Activated naive CD4-positive, alpha-beta T cell treated with anti-CD3 and anti-CD28 coated beads for 36 hours (primary cell): ENCODE measurements around the gene COX6B1. TPM values are rescaled to one million over a fixed set of nuclear protein-coding genes. Genes with fewer than 3 reads are reported as not detected.
"Not testable (repeated sequence)": the region's sequence is repeated elsewhere in the genome, so short reads cannot be mapped to it uniquely, and the experiment has no call there.

Experiments used
- CTCF ChIA-PET: fragments of 350-600 bp; sonication (Branson Sonifier 250); formaldehyde crosslinking; loops from one replicate; lab custom pipeline; 2021; ENCODE audit warnings: antibody characterized with exemption; lab: Charles Lee
- DNase-seq: peaks from one replicate; pipeline ENCODE4 v3.0.0-alpha.2; 2020
- H3K27ac Mint-ChIP-seq: one replicate; pipeline ENCODE4 v1.8.0; 2021; ENCODE audit warnings: mild to moderate bottlenecking, mixed read lengths
- H3K27me3 Mint-ChIP-seq: one replicate; pipeline ENCODE4 v1.8.0; 2021; ENCODE audit warnings: low read depth, mixed read lengths
- H3K36me3 Mint-ChIP-seq: one replicate; pipeline ENCODE4 v1.8.0; 2021; ENCODE audit warnings: low read depth, mixed read lengths
- H3K4me1 Mint-ChIP-seq: one replicate; pipeline ENCODE4 v1.8.0; 2021; ENCODE audit warnings: low read depth, mixed read lengths
- H3K4me3 Mint-ChIP-seq: one replicate; pipeline ENCODE4 v1.8.0; 2021; ENCODE audit warnings: mild to moderate bottlenecking, moderate library complexity, mixed read lengths
- H3K9me3 Mint-ChIP-seq: one replicate; pipeline ENCODE4 v1.8.0; 2021; ENCODE audit warnings: mixed read lengths
- intact Hi-C: fragments of 100-400 bp; cut with micrococcal nuclease; formaldehyde crosslinking; loops from one replicate; pipeline ENCODE4 v1.15.1; 2023
- total RNA-seq, 2 experiments: library from RNA; stranded (reverse); gene quantifications; one replicate each; pipeline ENCODE4 v1.2.3, GENCODE V29; 2021

The COX6B1 gene
- total RNA-seq, result 100 to 1,000 TPM; 499 to 512 TPM

- Mint-ChIP-seq H3K4me1 (peaks cover 40% of the 10 kb centered on the region), H3K27me3 (no peaks in the 10 kb centered on the region), H3K27ac (peak within 1 kb of the TSS; percentile 91), H3K4me3 (peak within 1 kb of the TSS; percentile 87), H3K36me3 (peaks cover 16% of the 10 kb centered on the region), H3K9me3 (no peaks in the 10 kb centered on the region)
- DNase-seq, result peak; percentile 97
- intact Hi-C loops, result loop anchor here (1.0 kb wide), 3 partner anchors 20 to 283 kb away; no protein-coding TSS in a partner anchor
- CTCF ChIA-PET, result interaction anchor here (0.5 to 1.7 kb wide), 8 partner anchors 8 to 282 kb away, joined by 3 to 12 read pairs (median 3); no protein-coding TSS in a partner anchor
Observed at GRCh38 chr19:35648017-35648961, at the start of gene COX6B1. TSS of gene COX6B1 (plus strand) at chr19:35648323. CDS start at chr19:35651244, 2,921 bp downstream.

GRCh38 chr19:35601971-35602370, 46.2 kb upstream of the COX6B1 start:
- no peaks in the 10 kb centered on the region for H3K36me3 Mint-ChIP-seq
- H3K27ac Mint-ChIP-seq, result no peak overlapping the region
- no peak overlapping the region for H3K4me3 Mint-ChIP-seq
- no peaks in the 10 kb centered on the region for H3K9me3 Mint-ChIP-seq
- H3K4me1 Mint-ChIP-seq, result no peaks in the 10 kb centered on the region
- CTCF ChIA-PET, result no interaction called here
- no peak for DNase-seq
- intact Hi-C loops, result no loop called here
- H3K27me3 Mint-ChIP-seq, result no peaks in the 10 kb centered on the region

GRCh38 chr19:35604436-35604835, 43.7 kb upstream of the COX6B1 start:
- intact Hi-C loops, H3K4me3 Mint-ChIP-seq, H3K27me3 Mint-ChIP-seq, H3K27ac Mint-ChIP-seq, CTCF ChIA-PET, H3K4me1 Mint-ChIP-seq, H3K36me3 Mint-ChIP-seq, DNase-seq: not testable (repeated sequence)
- peaks cover 15% of the 10 kb centered on the region for H3K9me3 Mint-ChIP-seq

- peaks cover 19% of the 10 kb centered on the region for H3K4me1 Mint-ChIP-seq
- H3K4me3 Mint-ChIP-seq, H3K27ac Mint-ChIP-seq, DNase-seq, intact Hi-C loops, H3K36me3 Mint-ChIP-seq, H3K27me3 Mint-ChIP-seq: not testable (repeated sequence)
- peaks cover 15% of the 10 kb centered on the region for H3K9me3 Mint-ChIP-seq
- CTCF ChIA-PET, result interaction anchor here (1.3 kb wide), 2 partner anchors 59 to 112 kb away, joined by 3 to 4 read pairs; no protein-coding TSS in a partner anchor
Observed at GRCh38 chr19:35607170-35607569, 41.0 kb upstream of the COX6B1 start.

GRCh38 chr19:35607661-35608060, 40.5 kb upstream of the COX6B1 start:
- H3K27me3 Mint-ChIP-seq, result no peaks in the 10 kb centered on the region
- intact Hi-C loops, result no loop called here
- H3K4me3 Mint-ChIP-seq, result no peak overlapping the region
- peaks cover 15% of the 10 kb centered on the region for H3K9me3 Mint-ChIP-seq
- peaks cover 3% of the 10 kb centered on the region for H3K36me3 Mint-ChIP-seq
- no peak overlapping the region for H3K27ac Mint-ChIP-seq
- CTCF ChIA-PET, result interaction anchor here (0.9 to 1.3 kb wide), 2 partner anchors 10 to 59 kb away, joined by 3 to 4 read pairs; no protein-coding TSS in a partner anchor
- no peak for DNase-seq
- H3K4me1 Mint-ChIP-seq, result peaks cover 19% of the 10 kb centered on the region

- CTCF ChIA-PET, result interaction anchor here (0.9 kb wide), 1 partner anchor 10 kb away, joined by 3 read pairs; no protein-coding TSS in a partner anchor
- Mint-ChIP-seq H3K27ac (no peak overlapping the region), H3K9me3 (peaks cover 15% of the 10 kb centered on the region), H3K27me3 (no peaks in the 10 kb centered on the region), H3K4me3 (no peak overlapping the region), H3K36me3 (peaks cover 3% of the 10 kb centered on the region), H3K4me1 (peaks cover 20% of the 10 kb centered on the region)
- no peak for DNase-seq
- intact Hi-C loops, result no loop called here
Observed at GRCh38 chr19:35608251-35608650, 39.9 kb upstream of the COX6B1 start.

GRCh38 chr19:35609851-35610353, 38.2 kb upstream of the COX6B1 start:
- peak overlapping the region; percentile 74 for H3K27ac Mint-ChIP-seq
- intact Hi-C loops, result no loop called here
- peaks cover 3% of the 10 kb centered on the region for H3K36me3 Mint-ChIP-seq
- peak; percentile 68 for DNase-seq
- H3K4me3 Mint-ChIP-seq, result peak overlapping the region; percentile 12
- H3K4me1 Mint-ChIP-seq, result peaks cover 26% of the 10 kb centered on the region
- CTCF ChIA-PET, result interaction anchor here (0.6 to 1.3 kb wide), 3 partner anchors 12 to 100 kb away, joined by 3 to 4 read pairs (median 3); no protein-coding TSS in a partner anchor
- peaks cover 15% of the 10 kb centered on the region for H3K9me3 Mint-ChIP-seq
- no peaks in the 10 kb centered on the region for H3K27me3 Mint-ChIP-seq

- intact Hi-C loops, result loop anchor here (1.0 kb wide), 4 partner anchors 16 to 136 kb away; partner anchors contain the start of genes LIN37 and TMEM147
- CTCF ChIA-PET, result interaction anchor here (1.8 kb wide), 1 partner anchor 64 kb away, joined by 6 read pairs; no protein-coding TSS in a partner anchor
- Mint-ChIP-seq H3K27ac (peak overlapping the region; percentile 87), H3K9me3 (peaks cover 13% of the 10 kb centered on the region), H3K36me3 (peaks cover 8% of the 10 kb centered on the region), H3K27me3 (no peaks in the 10 kb centered on the region), H3K4me1 (peaks cover 26% of the 10 kb centered on the region), H3K4me3 (peak overlapping the region; percentile 86)
- DNase-seq, result no peak
Observed at GRCh38 chr19:35612224-35612558, 35.9 kb upstream of the COX6B1 start.

- peak within 1 kb of the TSS; percentile 87 for H3K27ac Mint-ChIP-seq
- CTCF ChIA-PET, result interaction anchor here (0.6 to 1.8 kb wide), 3 partner anchors 31 to 225 kb away, joined by 3 to 6 read pairs (median 4); no protein-coding TSS in a partner anchor
- no peaks in the 10 kb centered on the region for H3K27me3 Mint-ChIP-seq
- H3K4me3 Mint-ChIP-seq, result peak within 1 kb of the TSS; percentile 86
- peaks cover 8% of the 10 kb centered on the region for H3K36me3 Mint-ChIP-seq
- peaks cover 26% of the 10 kb centered on the region for H3K4me1 Mint-ChIP-seq
- DNase-seq, result peak; percentile 96
- intact Hi-C loops, result loop anchor here (1.0 kb wide), 4 partner anchors 16 to 136 kb away; partner anchors contain the start of genes LIN37 and TMEM147
- H3K9me3 Mint-ChIP-seq, result peaks cover 10% of the 10 kb centered on the region
Observed at GRCh38 chr19:35612559-35613321, 35.4 kb upstream of the COX6B1 start, which contains the start of gene HAUS5. TSS of gene HAUS5 (plus strand) at chr19:35612735. CDS start at chr19:35612795, 60 bp downstream.

GRCh38 chr19:35613574-35613973, 34.5 kb upstream of the COX6B1 start:
- no peak for DNase-seq
- Mint-ChIP-seq H3K36me3 (peaks cover 4% of the 10 kb centered on the region), H3K4me3 (peak overlapping the region; percentile 86), H3K9me3 (peaks cover 3% of the 10 kb centered on the region), H3K27me3 (no peaks in the 10 kb centered on the region), H3K27ac (peak overlapping the region; percentile 87), H3K4me1 (peaks cover 26% of the 10 kb centered on the region)
- intact Hi-C loops, result no loop called here
- CTCF ChIA-PET, result interaction anchor here (0.6 to 0.8 kb wide), 3 partner anchors 30 to 226 kb away, joined by 3 to 4 read pairs (median 3); no protein-coding TSS in a partner anchor

- intact Hi-C loops, result no loop called here
- CTCF ChIA-PET, result interaction anchor here (0.6 kb wide), 1 partner anchor 386 kb away, joined by 5 read pairs; no protein-coding TSS in a partner anchor
Observed at GRCh38 chr19:35615036-35615435, 33.1 kb upstream of the COX6B1 start.

More at GRCh38 chr19:35615036-35615435, 33.1 kb upstream of the COX6B1 start:
- no peaks in the 10 kb centered on the region for H3K27me3 Mint-ChIP-seq
- no peak overlapping the region for H3K4me3 Mint-ChIP-seq
- no peak overlapping the region for H3K27ac Mint-ChIP-seq
- peaks cover 4% of the 10 kb centered on the region for H3K36me3 Mint-ChIP-seq
- no peak for DNase-seq
- peaks cover 18% of the 10 kb centered on the region for H3K4me1 Mint-ChIP-seq
- no peaks in the 10 kb centered on the region for H3K9me3 Mint-ChIP-seq
